DMS153 treated with DMSO at 0.1 percent for 48 hours (cell line): ENCODE measurements around the gene SPACA6.

ENCODE experiments used
- DNase-seq: peaks from one replicate; lab custom pipeline; 2025; ENCODE audit not compliant: unreplicated experiment; lab: John Stamatoyannopoulos, UW

The SPACA6 gene

GRCh38 chr19:51688671-51689571 lies 4.2 kb upstream of the SPACA6 start:
- DNase-seq: peak; percentile 84

DNA sequence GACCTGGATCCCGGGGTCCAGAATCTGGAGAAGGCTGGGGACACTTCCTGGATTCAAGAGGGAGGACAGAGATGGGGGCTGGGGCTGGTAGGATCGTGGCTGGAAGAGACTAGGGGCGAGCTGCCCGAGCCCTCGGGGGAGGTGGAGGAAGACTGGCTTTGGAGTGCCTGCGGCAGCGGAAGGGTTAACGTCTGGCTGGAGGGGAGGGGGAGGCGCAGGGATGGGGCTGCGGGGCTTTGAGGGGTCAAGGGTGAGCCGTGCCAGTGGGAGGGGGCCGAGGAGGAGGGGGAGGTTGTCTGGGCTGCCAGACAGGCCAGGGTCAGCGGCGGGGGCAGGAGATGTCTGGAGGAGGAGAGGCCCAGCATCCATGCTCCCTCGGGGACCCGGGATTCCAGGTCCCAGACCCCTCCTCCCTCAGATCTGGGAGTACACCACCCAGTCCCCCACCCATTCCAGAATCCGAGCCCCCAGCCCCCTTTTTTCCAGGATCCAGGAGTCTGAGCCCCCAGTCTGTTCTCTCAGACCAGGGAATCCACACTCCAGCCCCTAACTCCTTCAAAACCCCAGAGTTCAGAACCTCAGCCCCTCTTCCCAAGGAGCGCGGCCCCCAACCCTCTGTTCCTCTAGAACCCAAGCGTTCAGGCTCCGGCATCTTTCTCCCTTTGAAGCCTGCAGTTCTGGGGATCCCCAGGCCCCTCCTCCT lies 3.2 kb upstream of the SPACA6 start:
- no peak for DNase-seq

DNA sequence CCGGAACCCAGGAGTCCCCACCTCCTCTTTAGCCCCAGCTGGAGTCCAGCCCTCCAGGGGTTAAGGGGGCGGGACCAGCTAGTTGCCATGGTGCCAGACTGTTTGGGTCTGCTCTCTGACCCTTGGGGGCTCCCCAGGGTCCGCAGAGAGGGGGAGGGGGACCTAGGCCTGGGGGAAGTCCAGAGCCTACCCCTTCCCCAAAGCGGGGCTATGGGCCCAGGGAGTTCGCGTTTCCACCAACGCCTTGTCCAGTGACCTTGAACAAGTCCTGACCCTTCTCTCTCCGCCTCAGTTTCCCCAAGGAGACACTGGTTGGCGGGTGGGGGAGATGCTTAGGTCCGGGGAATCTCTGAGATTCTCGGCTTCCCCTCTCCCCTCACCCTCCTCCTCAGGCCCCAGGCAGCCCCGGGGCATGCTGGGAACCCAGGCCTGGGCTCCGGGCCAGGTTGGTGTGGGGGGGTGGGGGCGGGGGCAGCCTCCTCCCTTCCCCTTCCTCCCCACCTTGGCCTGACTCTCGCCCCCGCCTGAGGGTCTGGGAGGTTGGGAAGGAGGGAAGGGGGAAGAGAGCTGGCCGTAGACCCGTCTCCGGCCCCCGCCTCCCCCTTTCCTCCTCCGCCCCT lies 2.6 kb upstream of the SPACA6 start:
- DNase-seq: peak; percentile 23

GRCh38 chr19:51691074-51691583 lies 2.0 kb upstream of the SPACA6 start:
- DNase-seq: peak; percentile 13

- DNase-seq: no peak
Observed at GRCh38 chr19:51691584-51692428, 1.3 kb upstream of the SPACA6 start.

DNA sequence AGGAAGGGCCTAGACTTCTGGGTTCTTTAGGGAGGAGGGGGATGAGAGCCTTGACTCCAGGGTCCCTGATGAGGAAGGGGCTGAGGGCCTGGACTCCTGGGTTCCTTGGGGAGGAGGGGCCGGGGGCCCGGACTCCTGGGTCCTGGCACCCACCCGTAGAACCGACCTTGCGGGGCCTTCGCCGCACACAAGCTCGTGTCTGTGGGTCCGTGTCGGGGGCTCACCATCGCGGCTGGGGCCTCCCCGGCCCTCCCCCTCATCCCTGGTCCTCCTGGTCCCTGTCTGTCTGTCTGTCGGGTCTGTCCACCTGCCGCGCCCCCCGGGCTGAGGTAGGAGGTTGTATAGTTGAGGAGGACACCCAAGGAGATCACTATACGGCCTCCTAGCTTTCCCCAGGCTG lies 662 bp upstream of the SPACA6 start:
- DNase-seq: no peak

DNA sequence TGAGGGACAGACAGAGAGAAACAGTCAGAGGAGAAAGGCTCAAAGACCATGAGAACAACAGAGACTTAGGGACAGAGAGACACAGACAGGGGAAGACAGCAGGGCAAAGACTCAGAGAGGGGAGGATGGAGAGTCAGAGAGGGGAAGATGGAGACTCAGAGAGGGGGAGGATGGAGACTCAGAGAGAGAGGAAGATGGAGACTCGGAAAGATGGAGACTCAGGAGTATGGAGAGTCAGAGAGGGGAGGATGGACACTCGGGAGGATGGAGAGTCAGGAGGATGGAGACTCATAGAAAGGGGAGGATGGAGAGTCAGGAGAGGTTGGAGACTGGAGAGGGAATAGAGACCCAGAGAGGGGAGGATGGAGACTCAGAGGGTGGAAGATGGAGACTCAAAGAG lies 689 bp downstream of the SPACA6 start:
- no peak for DNase-seq

GRCh38 chr19:51694318-51695085 lies 1.4 kb downstream of the SPACA6 start:
- DNase-seq: no peak

DNA sequence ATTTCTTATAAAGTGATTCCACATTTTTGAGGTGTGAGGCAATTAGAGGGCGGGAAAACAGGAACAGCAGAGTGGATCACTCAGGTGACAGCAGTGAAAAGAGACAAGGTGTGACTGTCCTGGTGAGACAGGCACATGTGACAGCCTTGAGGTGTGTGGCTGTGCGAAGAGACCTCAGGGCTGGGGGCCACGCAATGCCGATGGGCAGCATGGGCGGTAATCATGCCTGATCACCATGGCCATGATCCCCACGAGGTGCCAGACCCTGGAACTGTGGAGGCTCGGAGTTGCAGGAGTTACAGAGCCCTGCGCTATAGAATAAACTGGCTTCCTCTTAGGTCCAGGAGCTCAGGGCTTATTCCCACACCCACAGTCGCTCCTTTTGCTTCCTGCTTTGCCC lies 2.0 kb downstream of the SPACA6 start:
- no peak for DNase-seq

GRCh38 chr19:51695702-51696315 lies 2.7 kb downstream of the SPACA6 start:
- DNase-seq: no peak

GRCh38 chr19:51696606-51697005 lies 3.5 kb downstream of the SPACA6 start:
- DNase-seq: no peak

- DNase-seq: no peak
Observed at GRCh38 chr19:51697169-51697776, 4.1 kb downstream of the SPACA6 start.

DNA sequence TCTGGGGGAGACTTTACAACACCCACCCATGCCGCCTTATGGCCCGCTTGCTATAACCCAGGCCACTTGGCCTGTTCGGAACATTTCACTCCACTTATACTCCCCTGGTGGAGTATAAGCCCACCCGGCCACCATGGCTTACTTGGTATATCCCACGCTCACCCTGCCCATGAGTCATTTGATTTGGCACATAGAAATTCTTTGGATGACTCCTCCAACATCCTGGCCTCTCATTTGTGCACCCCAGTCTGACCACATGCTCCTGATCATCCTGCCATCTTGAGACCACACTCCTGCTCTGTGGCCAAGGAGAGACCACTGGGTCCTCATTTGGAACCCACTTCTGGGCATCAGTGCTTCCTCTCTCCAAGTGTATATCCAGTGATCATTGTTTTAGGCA lies 5.2 kb downstream of the SPACA6 start:
- no peak for DNase-seq

DNA sequence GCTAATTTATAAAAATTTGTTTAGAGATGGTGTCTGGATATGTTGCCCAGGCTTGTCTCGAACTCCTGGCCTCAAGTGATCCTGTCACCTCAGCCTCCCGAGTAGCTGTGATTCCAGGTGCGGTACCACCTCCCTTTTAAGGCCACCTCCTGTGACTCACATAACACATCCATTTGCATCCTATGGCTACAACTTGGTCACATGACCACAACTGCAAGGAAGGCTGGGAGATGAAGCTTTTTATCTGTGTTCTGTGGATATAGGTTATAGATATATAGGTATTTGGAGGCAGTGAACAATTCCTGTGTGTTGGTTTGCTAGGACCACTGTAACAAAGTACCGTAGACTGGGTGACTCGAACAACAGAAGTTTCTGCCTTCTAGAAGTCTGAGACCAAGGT lies 6.0 kb downstream of the SPACA6 start:
- DNase-seq: no peak

- DNase-seq: no peak
Observed at GRCh38 chr19:51701468-51702100, 8.5 kb downstream of the SPACA6 start.

GRCh38 chr19:51702103-51702824 lies 9.1 kb downstream of the SPACA6 start:
- DNase-seq: peak; percentile 16

GRCh38 chr19:51702825-51703574 lies 9.9 kb downstream of the SPACA6 start:
- no peak for DNase-seq
